GM18511 (cell line): ENCODE data around the gene TRPV4.

Source experiments
- ATAC-seq: cut with Tn5 transposase; IDR thresholded peaks from one replicate; pipeline ENCODE4 v1.9.1; 2021; ENCODE audit warnings: mild to moderate bottlenecking, moderate library complexity; ENCODE audit not compliant: unreplicated experiment

Gene TRPV4

DNA sequence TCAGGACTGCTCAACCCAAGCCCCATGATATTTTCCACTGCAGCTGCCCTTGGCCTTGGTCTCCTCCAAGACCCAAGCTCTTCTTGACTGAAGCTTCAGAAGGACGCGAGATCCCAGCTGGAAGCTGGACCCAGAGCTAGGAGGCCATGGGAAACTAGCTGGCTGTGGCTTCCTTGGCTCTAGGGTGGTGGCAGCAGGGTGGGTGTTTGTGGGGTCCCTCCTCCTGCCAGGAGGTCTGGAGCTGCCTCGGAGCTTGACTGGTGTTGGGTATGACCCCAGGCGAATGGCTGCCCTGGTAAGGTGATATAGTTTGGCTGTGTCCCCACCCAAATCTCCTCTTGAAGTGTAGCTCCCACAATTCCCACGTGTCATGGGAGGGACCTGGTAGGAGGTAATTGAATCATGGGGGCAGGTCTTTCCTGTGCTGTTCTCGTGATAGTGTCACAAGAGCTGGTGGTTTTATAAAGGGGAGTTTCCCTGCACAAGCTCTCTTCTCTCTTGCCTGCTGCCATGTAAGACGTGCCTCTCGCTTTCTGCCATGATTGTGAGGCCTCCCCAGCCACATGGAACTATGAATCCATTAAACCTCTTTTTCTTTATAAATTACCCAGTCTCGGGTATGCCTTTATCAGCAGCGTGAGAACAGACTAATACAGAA is 51.4 kb downstream of the TRPV4 start:
- ATAC-seq, result no peak

DNA sequence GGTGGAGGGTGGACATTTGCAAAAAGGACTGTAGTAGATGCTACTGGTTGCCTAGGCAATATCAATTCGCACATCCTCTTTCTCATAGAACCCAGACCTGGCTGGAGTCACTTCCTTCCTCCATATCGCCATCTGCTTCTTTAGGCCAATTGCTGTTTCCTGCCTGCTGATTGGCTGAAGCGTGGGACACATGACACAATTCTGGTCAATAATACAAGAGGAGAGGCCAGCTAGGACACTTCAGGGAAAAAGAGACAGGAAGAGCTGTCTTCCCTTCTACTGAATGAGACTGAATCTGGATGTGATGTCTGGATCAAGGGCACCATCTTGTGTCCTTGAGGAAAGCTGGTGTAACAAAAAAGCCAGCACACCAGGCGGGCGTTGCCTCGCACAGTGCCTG is 53.8 kb downstream of the TRPV4 start:
- no peak for ATAC-seq

DNA sequence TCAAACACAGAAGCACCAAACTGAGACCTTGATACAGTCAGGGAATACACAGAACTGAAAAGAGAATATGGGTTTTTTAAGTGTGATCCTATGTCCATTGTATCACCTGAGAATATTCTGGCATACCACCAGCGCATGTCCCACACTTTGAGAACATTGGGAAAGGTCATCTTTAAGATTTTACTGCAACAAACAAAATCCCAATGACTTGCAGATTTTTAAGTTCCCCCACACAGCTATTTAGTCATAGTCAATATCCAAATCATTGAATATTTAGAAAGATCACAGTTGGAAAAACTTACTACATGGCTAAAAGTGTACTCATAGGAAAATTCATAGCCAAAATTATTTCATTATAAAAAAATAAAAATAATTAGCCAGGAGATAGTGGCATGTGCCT is 54.5 kb downstream of the TRPV4 start:
- ATAC-seq, result no peak

DNA sequence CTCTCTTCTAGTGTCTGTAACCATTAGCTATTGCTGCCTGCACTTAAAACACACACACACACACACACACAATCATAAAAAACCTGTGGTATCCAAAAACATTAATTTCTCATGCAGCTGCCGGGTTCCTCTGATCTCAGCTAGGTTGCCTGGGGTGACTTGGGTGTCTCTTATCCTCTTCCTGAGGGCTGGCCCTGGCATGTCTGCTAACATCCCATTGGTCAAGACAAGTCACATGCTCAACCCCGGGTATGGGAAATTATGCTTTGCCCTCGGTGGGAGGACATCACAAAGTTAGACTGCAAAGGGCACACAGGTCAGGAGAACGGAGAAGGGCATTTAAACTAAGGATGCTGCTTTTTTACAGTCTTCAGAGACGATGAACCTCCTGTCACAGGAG is 55.7 kb downstream of the TRPV4 start:
- ATAC-seq, result no peak

DNA sequence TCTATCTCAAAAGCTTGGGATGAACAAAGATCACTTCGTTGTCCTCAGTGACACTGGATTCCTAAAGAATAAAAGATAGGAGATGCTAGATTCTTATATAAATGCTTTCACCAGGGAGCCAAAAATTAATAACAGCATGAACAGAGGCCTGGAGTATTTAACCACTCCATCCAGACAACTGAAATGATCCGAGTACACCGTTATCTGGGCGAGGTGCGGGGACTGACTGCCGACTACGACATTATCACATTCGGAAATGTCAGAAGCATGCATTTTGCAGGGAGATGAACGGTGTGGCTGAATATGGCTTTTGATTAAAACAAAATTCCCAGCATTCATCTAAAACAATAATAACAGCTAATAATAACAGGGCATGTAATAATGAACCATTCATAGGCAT is 56.6 kb downstream of the TRPV4 start:
- ATAC-seq, result no peak

DNA sequence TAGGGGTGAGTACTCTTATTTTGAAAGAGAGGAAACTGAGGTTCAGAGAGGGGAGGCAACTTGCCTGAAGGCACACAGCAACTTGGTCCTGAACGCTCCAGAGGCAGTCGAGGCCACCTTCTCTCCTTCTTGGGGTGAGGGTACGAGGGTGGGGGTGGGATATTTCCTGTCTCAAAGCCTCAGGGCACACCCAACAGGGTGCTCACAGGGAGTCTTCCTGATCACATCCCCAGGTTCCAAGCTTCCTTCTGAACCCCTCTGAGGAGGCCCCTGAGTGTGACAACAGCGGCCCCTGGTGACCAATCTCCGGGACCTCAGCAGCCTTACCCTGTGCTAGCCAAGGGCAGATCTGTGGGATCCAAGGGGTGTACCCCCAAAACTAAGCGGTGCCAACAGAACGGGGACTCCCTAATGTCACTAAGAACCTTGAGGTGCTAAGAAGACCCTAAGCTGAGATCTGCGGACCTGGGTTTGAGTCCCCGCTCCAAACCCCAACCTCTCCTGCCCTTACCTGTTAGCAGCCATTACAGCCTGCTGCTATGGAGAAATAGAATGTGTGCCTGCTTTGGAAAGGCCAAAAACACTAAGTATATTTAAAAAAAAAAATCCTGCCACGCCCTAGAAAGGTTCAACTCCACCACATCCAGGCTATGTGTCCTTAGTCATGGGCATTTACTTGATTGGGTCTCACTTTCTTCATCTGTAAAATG is 57.9 kb downstream of the TRPV4 start:
- ATAC-seq, result no peak

DNA sequence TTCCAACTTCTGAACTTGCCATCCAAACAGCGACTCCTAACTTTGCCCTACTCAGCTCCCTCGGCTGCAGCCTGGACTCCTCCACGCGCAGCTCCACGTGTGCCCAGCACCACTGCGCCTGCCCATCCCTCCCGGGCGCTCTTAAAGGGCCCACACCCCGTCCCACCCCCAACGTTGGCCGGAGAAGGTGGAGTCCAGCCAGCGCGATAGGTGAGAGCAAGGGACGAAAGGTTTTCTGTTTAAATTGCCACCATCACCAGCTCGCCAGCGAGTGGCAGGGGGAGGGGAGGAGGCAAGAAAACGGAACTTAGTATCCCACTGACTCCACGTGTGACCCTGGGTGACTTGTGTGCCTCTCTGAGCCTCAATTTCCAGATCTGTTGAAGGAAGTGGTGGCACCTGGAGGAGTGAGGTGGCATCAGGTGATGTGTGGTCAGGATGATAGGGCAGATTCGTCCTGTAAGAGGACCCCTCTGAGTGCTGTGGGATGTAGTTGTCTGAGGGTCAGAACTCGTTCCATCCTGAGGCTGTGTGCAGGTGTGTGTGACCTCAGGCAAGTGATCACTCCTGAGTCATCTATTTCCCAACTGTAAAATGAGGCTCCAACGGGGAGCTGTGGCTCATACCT is 59.7 kb downstream of the TRPV4 start:
- no peak for ATAC-seq

DNA sequence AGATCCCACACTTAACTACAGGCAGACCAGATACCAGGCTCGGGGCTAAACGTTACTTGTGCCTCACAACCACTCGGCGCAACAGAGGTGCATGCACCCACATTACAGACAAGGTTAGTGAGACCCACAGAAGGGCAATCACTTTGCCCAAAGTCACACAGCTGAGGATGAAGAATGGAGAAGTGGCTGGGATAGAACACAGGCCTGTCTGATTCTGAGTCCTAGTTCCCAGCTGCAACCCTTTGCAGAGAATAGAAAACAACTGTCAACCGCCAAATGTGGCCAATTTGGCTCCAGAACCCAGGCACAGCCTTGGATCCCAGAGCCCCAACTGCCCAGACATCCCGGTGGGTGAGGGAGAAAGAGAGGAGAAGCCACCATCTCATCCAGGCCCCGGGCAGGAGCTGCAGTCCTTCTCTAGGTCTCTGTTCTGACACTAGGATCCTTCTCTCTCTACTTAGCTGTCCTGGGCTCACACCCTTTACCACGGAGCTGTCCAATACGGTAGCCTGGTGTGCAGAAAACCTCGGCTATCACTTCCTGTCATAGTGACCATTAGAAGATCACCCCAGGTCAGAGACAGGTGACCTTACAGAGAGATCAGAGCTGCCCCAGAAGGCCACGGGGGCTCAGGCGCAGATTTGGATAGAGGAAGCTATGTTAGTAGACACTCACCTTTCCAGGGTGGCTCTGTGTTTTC is 60.4 kb downstream of the TRPV4 start:
- no peak for ATAC-seq

DNA sequence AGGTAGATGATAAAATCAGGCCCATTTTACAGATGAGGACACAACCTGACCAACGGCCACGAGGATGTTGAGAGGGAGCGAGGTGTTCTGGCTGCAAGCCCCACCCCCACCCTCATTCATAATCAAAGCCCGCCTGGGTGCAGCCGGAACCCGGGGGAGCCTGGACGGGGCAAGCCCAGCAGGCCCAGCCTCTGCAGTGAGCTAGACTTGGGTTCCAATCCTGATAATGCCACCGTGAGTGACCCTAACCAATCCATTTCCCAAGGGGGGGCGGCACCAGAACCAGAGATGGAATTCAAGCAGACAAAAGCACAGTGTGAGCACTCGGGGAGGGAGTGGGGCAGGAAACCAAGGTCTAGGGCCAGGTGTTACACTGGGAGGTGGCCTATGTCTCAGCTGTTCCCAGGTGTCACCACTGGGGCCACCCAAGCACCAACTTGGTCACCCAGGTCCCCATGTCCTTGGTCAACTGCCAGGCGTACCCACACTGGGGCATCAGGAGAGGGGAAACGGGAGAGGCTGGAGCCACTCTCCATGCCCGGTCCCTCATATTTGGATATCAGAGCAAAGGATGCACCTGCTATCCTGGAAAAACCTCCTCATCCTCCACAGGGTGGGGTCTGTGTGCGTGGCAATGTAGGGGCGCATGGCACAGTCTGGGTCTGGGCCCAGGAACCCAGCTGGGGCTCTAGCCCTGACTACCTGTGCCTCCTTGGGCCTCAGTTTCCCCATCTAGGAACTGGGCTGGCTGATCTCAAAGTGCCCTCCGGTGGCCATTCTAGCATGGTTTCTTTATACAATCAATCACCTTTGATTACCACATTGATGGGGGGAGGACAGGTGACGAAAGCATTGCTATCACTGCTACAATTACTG is 61.2 kb downstream of the TRPV4 start:
- no peak for ATAC-seq

DNA sequence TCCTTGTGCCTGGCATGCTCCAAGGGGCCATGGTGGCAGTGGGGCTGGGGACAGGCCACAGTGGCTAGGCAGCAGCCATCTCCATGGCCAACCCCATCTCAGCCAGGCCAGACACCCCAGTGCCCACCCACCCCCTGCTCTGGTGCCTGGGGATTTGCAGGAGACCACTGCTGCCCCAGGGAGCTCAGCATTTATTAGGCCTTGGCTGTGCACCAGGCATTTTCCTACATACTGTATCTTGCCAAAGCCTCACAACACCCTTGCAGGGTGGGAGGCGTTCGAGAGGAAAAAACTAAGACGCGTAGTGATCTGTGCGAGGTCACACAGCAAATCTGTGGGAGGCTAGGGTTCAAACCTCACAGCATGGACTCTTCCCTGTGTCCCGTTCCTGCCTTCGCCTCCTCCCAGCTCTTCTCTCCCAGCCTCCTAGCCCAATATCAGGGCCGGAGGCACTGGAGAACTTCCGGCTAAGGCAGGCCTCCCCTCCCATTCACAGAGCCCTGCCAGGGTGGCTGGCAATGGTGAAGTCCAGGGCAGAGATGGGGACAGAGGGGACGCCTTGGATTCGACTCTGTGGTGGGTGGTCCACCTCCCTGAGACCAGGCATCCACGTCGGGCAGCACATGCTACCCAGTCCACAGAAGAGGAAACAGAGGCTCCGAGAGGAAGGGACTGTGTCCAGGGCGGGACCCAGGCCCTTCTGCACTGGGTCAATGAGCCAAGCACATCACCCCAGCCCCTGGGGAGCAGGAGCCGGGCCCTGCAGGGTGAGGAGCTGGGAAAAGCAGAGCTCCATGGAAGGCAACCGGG is 62.1 kb downstream of the TRPV4 start:
- ATAC-seq, result no peak

DNA sequence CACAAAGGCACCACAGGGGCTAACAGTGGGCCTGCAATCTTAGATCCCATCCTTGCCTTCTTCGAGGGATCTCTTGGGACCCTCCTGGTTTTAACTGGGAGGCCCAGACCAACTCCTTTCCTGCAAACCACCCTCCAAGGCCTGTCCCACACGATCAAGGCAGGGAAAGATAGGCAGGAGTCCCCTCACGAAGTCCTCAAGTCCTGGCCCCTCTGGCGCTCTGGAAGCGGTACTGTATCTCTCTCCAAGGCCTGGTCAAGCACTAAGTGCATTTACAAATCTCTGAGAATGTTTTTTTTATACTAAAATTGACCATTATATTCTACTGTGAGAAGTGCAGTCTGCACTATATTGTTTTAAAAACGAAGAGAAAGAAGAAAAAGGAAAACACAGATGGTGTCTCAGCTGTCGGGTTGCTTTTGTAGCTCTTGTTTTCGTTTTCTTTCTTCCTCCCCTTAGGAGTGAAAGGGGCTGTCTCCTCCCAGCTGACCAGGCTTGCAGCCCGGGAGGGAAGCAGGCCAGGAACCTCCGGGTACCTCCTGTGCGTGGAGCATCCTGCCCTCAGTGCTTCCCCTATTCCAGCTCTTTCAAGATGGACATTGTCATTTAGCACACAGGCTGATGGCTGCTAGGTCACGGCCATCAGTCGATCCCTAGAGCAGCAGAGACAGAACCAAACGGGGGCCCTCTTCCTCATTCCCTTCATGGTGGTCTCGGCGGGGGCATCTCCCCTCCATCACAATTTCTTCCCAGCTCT is 62.9 kb downstream of the TRPV4 start:
- ATAC-seq, result no peak

DNA sequence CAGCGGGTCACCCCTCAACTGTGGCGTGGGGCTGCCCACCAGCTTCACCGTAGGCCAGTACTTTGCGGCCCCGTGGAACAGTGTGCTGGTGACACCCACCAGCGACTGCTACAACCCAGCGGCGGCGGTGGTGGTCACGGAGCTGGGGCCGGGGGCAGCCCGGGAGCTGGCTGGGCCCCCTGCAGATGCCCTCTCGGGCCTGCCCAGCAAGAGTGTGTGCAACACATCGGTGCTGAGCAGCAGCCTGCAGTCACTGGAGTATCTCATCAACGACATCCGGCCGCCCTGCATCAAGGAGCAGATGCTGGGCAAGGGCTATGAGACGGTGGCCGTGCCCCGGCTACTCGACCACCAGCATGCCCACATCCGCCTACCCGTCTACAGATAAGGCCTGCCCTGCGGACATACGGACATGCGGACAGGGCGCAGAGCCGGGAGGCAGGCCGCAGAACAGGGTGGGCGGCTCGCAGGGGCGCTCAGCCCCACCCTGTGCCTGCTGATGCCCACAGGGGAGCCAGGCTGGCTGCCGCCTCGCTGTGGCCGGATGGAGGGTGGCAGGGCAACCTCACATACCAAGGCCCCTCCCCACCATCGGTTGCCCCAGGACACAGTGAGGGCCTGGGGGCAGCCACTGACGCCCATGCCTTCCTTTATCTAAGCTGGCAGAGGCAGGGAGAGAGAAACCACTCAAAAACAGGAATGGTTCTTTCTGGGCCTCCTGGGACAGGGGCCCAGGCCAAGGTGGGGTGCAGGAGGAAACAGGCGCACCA is 64.1 kb downstream of the TRPV4 start:
- ATAC-seq, result no peak

DNA sequence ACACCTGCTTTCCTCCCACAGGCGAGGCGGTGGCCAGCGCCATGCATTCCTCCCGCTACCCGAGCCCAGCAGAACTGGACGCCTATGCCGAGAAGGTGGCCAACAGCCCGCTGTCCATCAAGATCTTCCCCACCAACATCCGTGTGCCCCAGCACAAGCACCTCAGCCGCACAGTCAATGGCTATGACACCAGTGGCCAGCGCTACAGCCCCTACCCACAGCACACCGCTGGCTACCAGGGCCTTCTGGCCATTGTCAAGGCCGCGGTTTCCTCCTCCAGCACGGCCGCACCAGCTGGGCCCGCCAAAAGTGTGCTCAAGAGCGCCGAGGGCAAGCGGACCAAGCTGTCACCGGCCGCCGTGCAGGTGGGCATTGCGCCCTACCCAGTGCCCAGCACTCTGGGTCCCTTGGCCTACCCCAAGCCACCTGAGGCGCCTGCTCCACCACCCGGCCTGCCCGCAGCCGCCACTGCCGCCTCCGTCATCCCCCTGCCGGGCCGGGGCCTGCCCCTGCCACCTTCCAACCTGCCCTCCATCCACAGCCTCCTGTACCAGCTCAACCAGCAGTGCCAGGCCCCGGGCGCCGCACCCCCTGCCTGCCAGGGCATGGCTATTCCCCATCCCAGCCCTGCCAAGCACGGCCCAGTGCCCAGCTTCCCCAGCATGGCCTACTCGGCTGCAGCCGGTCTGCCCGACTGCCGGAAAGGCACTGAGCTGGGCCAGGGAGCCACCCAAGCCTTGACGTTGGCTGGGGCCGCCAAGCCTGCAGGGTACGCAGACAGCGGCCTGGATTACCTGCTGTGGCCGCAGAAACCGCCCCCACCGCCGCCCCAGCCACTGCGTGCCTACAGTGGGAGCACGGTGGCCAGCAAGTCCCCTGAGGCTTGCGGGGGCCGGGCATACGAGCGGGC is 65.0 kb downstream of the TRPV4 start:
- ATAC-seq, result no peak

DNA sequence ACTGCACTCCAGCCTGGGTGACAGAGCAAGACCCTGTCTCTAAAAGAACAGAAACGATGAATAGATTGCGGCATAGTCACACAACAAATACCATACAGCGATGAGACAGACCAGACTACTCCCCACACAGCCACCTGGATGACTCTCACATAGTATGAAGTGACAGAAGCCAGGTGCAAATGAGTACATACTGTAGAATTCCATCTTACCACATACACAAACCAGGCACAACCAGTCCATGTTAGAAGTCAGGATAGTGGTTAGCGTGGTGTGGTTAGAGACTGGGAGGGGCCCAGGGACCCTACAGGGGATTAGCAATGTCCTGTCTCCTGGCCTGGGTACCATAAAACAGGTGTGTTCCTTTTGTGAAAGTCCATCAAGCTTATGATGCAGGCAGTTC is 65.7 kb downstream of the TRPV4 start:
- ATAC-seq, result no peak

DNA sequence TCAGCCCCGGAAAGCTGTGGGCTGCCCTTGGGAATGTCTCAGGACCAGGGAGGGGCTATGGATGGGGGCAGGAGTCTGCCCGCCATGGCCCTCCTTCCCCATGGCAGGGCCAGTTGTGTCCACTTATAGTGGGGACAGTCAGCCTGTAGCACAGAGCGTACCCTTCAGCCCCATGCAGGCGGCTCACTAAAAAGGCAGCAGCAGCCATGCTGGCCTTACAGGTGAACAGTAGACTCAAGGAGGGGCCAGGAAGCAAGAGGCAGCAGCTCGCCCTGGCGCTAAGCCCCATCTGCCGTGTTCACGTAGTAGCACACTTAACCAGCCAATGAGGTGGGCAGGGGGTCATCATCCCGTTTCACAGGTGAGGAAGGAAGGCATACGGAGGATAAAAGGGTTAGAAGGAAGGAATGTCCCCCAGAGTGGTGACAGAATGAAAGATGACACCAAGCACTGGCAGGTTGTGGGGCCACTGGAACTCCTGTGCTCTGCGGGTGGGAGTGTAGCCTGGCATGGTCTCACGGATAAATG is 66.9 kb downstream of the TRPV4 start:
- ATAC-seq, result no peak

DNA sequence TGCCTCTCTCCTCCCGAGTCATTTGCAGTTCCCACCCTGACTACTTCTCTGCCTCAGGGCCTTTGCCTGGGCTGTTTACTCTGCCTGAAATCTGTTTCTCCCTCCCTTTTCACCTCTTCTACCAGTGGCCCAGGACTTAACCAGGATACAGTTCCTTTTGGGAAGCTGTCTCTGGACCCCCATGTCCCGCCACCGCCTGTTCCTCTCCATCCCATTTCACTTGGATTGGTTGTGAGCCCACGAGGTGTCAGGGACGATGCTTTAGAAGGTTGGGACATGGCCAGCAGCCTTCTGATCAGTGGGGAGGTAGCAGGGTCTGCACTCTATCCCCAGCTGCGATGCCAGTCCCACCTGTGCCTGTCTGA is 67.8 kb downstream of the TRPV4 start:
- no peak for ATAC-seq

DNA sequence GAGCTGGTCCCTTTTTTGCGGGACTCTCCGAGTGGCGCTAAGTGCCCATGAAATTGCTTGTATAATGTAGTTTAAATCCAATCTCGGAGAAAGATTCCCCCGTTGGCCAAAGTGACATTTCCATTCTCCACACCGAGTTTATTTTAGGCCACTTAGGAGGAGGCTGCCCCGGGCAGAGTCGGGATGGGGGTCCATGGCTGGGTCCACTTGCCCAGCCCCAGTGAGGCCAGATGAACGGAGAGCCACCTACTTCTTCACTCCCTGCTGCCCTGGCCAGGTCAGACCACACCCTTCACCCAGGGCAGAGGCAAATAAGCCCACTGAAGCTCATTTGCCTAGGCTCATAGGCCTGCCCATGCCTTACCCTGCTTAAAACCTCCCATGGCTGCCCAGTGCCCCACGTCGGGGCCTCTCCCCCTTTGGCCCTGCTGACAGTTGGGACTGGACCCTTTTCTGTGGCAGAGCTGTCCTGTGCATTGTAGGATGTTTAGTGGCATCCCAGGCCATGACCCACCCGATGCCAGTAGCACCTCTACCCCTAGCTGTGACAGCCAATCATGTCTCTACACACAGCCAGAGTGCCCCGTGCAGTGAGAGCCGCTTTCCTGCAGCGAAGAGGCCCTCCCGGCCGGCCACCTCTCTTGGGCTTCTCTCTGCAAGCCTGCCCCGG is 68.3 kb downstream of the TRPV4 start:
- ATAC-seq, result no peak
